HG02973 (cell line): ENCODE measurements around the gene RASGRF2.

ENCODE experiments used
- ATAC-seq: cut with Tn5 transposase; IDR thresholded peaks from one replicate; pipeline ENCODE4 v1.9.1; 2021; ENCODE audit warnings: moderate library complexity; ENCODE audit not compliant: unreplicated experiment

Gene RASGRF2

GRCh38 chr5:81232464-81233079, 272.4 kb downstream of the RASGRF2 start:
- ATAC-seq = no peak

GRCh38 chr5:81233080-81233634, 273.0 kb downstream of the RASGRF2 start, which contains the start of gene CKMT2:
TSS of gene CKMT2 (plus strand) at chr5:81233322. CDS start at chr5:81251133, 17,811 bp downstream.
- no peak for ATAC-seq

- ATAC-seq = no peak
These were observed 274.1 kb downstream of the RASGRF2 start for GRCh38 chr5:81234299-81234698.

- no peak for ATAC-seq
These were observed 274.6 kb downstream of the RASGRF2 start for GRCh38 chr5:81234801-81235200.

- no peak for ATAC-seq
These were observed 275.3 kb downstream of the RASGRF2 start for GRCh38 chr5:81235287-81236072.

GRCh38 chr5:81238460-81238859, 278.3 kb downstream of the RASGRF2 start:
- ATAC-seq = no peak

GRCh38 chr5:81239613-81240012, 279.4 kb downstream of the RASGRF2 start:
- ATAC-seq = no peak

- ATAC-seq = no peak
These were observed 280.8 kb downstream of the RASGRF2 start for GRCh38 chr5:81241001-81241400.

GRCh38 chr5:81241961-81242648, 281.9 kb downstream of the RASGRF2 start:
- ATAC-seq = no peak

GRCh38 chr5:81242906-81243436, 282.8 kb downstream of the RASGRF2 start:
- no peak for ATAC-seq

- no peak for ATAC-seq
These were observed 284.3 kb downstream of the RASGRF2 start for GRCh38 chr5:81244451-81244850.

GRCh38 chr5:81245871-81246235, 285.7 kb downstream of the RASGRF2 start:
- ATAC-seq = no peak

- ATAC-seq = no peak
These were observed 286.5 kb downstream of the RASGRF2 start for GRCh38 chr5:81246697-81247096.

- no peak for ATAC-seq
These were observed 287.3 kb downstream of the RASGRF2 start for GRCh38 chr5:81247441-81247972.

- no peak for ATAC-seq
These were observed 289.1 kb downstream of the RASGRF2 start for GRCh38 chr5:81249240-81249639.

- ATAC-seq = no peak
These were observed 289.8 kb downstream of the RASGRF2 start for GRCh38 chr5:81250004-81250403.

GRCh38 chr5:81251922-81252321, 291.8 kb downstream of the RASGRF2 start:
- no peak for ATAC-seq

- ATAC-seq = no peak
These were observed 292.7 kb downstream of the RASGRF2 start for GRCh38 chr5:81252904-81253303.

- ATAC-seq = no peak
These were observed 293.7 kb downstream of the RASGRF2 start for GRCh38 chr5:81253875-81254274.

- no peak for ATAC-seq
These were observed 294.9 kb downstream of the RASGRF2 start for GRCh38 chr5:81254886-81255559.
